Measurements from ENCODE around the gene UBA52.

DNA sequence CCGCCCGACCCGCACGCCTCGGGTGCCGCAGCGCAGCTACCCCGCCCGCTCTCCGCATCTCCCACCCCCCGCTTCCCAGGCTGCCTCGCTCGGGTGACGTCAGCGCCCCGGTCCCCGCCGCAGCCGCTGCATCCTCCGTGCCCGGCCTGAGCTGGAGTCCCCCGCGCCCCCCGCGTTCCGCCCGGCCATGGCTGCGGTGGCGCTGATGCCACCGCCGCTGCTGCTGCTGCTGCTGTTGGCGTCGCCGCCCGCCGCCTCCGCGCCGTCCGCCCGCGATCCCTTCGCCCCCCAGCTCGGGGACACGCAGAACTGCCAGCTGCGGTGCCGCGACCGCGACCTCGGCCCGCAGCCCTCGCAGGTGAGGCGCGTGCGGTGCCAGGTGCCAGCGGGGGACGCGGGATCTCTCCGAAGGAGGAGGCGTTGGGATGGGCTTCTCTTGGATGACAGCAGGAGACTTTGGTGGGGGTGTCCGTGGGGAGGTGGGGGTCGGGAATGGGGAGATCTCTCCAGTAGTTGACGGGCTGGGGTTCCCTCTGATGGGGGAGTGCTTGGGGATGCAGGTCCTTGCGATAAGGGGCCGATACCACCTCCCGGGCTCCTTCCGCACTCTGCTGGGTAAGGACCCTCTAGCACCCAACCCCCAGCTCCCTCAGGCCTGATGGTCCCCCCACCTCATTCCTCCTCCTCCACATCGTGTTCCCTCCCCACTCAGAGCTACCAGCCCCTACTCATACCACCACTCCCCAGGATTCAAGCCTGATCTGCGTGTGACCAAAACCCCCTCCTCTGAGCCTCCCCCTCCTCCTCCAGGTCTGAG lies 41.3 kb downstream of the UBA52 start, which contains the start of gene TMEM59L:
- TF ChIP-seq, protein P1, sequence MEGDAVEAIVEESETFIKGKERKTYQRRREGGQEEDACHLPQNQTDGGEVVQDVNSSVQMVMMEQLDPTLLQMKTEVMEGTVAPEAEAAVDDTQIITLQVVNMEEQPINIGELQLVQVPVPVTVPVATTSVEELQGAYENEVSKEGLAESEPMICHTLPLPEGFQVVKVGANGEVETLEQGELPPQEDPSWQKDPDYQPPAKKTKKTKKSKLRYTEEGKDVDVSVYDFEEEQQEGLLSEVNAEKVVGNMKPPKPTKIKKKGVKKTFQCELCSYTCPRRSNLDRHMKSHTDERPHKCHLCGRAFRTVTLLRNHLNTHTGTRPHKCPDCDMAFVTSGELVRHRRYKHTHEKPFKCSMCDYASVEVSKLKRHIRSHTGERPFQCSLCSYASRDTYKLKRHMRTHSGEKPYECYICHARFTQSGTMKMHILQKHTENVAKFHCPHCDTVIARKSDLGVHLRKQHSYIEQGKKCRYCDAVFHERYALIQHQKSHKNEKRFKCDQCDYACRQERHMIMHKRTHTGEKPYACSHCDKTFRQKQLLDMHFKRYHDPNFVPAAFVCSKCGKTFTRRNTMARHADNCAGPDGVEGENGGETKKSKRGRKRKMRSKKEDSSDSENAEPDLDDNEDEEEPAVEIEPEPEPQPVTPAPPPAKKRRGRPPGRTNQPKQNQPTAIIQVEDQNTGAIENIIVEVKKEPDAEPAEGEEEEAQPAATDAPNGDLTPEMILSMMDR (IDR thresholded peaks at IDR 0.05), result no peak
- no peak for TF ChIP-seq EP300 (IDR thresholded peaks at IDR 0.05)
- no peak for TF ChIP-seq POLR2AphosphoS5 (IDR thresholded peaks at IDR 0.05)

Data from gastroesophageal sphincter (tissue), 3 donors.